MCF 10A (cell line): ENCODE data around the gene OR51L1. TPM values are rescaled to one million over a fixed set of nuclear protein-coding genes. Genes with fewer than 3 reads are reported as not detected.
"Not testable (repeated sequence)": the region's sequence is repeated elsewhere in the genome, so short reads cannot be mapped to it uniquely, and the experiment has no call there.

ENCODE experiments used
- Bru-seq: library from RNA; stranded (reverse); fragments of 400-500 nt; gene quantifications from one replicate; lab custom pipeline; 2021; lab: Mats Ljungman, UMichigan
- BruChase-seq, 2 experiments: library from RNA; stranded (reverse); fragments of 400-500 nt; gene quantifications; one replicate each; lab custom pipeline; 2021; lab: Mats Ljungman, UMichigan
- BruUV-seq: library from RNA; stranded (reverse); fragments of 400-500 nt; replicated peaks from 2 replicates; lab custom pipeline; 2021; lab: Mats Ljungman, UMichigan
- CTCF ChIA-PET: fragments of 300-600 bp; sonication (Branson Sonifier 250); formaldehyde crosslinking; extraction: SDS; loops from one replicate; lab custom pipeline; 2021; ENCODE audit warnings: antibody characterized with exemption, inconsistent platforms; lab: Yijun Ruan, JAX
- POLR2A ChIA-PET: fragments of 300-600, 350-650 bp; sonication (Branson Sonifier 250); formaldehyde crosslinking; extraction: SDS; loops from one replicate; lab custom pipeline; 2020; ENCODE audit warnings: antibody characterized with exemption, inconsistent platforms; lab: Yijun Ruan, JAX
- DNase-seq: peaks from one replicate; pipeline ENCODE4 v3.0.0-alpha.2; 2018; ENCODE audit not compliant: unreplicated experiment
- H3K27ac Mint-ChIP-seq: one replicate; pipeline ENCODE4 v1.8.0; 2022; ENCODE audit warnings: mild to moderate bottlenecking, low read depth, mixed read lengths; ENCODE audit not compliant: unreplicated experiment
- H3K27me3 Mint-ChIP-seq: one replicate; pipeline ENCODE4 v1.8.0; 2022; ENCODE audit warnings: mixed read lengths; ENCODE audit not compliant: insufficient read depth, unreplicated experiment
- H3K36me3 Mint-ChIP-seq: one replicate; pipeline ENCODE4 v1.8.0; 2022; ENCODE audit warnings: mild to moderate bottlenecking, moderate library complexity, mixed read lengths; ENCODE audit not compliant: insufficient read depth, unreplicated experiment
- H3K4me1 Mint-ChIP-seq: one replicate; pipeline ENCODE4 v1.8.0; 2022; ENCODE audit warnings: mixed read lengths; ENCODE audit not compliant: insufficient read depth, unreplicated experiment
- H3K4me3 Mint-ChIP-seq: one replicate; pipeline ENCODE4 v1.8.0; 2022; ENCODE audit warnings: mild to moderate bottlenecking, moderate library complexity, mixed read lengths; ENCODE audit not compliant: unreplicated experiment
- H3K9me3 Mint-ChIP-seq: one replicate; pipeline ENCODE4 v1.8.0; 2022; ENCODE audit warnings: mixed read lengths; ENCODE audit not compliant: unreplicated experiment
- intact Hi-C: fragments of 100-400 bp; cut with micrococcal nuclease; formaldehyde crosslinking; loops from 2 replicates; pipeline ENCODE4 v1.14.1; 2022
- long read RNA-seq: library from polyadenylated mRNA; stranded (forward); transcript quantifications from one replicate; pipeline ENCODE4 v2.0.0, GENCODE V29; 2022
- total RNA-seq: library from RNA; stranded (reverse); gene quantifications from 2 replicates; pipeline ENCODE4 v1.2.3, GENCODE V29; 2022
- TF ChIP-seq, protein P1 (sequence below): fragments of 200-600 bp; IDR thresholded peaks from one replicate; pipeline ENCODE4 v1.8.0; 2022; ENCODE audit warnings: antibody characterized with exemption, mild to moderate bottlenecking; ENCODE audit not compliant: unreplicated experiment

OR51L1 gene, protein sequence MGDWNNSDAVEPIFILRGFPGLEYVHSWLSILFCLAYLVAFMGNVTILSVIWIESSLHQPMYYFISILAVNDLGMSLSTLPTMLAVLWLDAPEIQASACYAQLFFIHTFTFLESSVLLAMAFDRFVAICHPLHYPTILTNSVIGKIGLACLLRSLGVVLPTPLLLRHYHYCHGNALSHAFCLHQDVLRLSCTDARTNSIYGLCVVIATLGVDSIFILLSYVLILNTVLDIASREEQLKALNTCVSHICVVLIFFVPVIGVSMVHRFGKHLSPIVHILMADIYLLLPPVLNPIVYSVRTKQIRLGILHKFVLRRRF
- not detected in 2 replicates for total RNA-seq
- Bru-seq, nascent RNA, result not detected
- not detected for BruChase-seq, experiment 1, labeled RNA remaining after a 6-hour chase
- BruChase-seq, experiment 2, labeled RNA remaining after a 2-hour chase, result not detected
- long read RNA-seq, result 0 reads

DNA sequence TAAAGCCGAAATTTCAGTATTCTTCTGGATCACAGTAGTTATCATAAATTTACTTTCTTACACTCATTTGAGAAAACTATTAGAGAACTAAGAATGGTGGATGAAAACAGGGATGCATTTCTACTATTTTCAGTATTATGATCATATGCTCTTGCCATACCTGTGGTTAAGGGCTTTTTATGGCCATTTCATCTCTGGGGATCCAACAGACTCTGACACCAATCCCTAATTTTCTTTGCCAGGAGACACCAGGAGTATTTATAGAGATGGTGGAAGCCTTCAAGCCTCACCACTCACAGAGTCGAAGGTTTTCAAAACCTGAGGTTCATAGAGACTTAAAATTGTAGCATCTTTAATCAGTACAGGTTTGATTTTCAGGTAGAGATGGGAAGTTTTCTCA, at the start of gene OR51L1:
OR51L1 (plus strand) TSS at position 301 of the 400 bp plus-strand sequence. CDS start 4,132 bp downstream, outside the sequence.
- Mint-ChIP-seq H3K36me3 (no peaks in the 10 kb centered on the region), H3K9me3 (no peaks in the 10 kb centered on the region), H3K27ac (no peak within 1 kb of the TSS), H3K27me3 (peaks cover 59% of the 10 kb centered on the region), H3K4me3 (no peak within 1 kb of the TSS), H3K4me1 (no peaks in the 10 kb centered on the region)
- intact Hi-C loops, result no loop called here
- BruUV-seq, result no TSS peak
- no peak for DNase-seq
- POLR2A ChIA-PET, result no interaction called here
- TF ChIP-seq, protein P1, sequence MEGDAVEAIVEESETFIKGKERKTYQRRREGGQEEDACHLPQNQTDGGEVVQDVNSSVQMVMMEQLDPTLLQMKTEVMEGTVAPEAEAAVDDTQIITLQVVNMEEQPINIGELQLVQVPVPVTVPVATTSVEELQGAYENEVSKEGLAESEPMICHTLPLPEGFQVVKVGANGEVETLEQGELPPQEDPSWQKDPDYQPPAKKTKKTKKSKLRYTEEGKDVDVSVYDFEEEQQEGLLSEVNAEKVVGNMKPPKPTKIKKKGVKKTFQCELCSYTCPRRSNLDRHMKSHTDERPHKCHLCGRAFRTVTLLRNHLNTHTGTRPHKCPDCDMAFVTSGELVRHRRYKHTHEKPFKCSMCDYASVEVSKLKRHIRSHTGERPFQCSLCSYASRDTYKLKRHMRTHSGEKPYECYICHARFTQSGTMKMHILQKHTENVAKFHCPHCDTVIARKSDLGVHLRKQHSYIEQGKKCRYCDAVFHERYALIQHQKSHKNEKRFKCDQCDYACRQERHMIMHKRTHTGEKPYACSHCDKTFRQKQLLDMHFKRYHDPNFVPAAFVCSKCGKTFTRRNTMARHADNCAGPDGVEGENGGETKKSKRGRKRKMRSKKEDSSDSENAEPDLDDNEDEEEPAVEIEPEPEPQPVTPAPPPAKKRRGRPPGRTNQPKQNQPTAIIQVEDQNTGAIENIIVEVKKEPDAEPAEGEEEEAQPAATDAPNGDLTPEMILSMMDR, result no peak
- CTCF ChIA-PET, result no interaction called here

DNA sequence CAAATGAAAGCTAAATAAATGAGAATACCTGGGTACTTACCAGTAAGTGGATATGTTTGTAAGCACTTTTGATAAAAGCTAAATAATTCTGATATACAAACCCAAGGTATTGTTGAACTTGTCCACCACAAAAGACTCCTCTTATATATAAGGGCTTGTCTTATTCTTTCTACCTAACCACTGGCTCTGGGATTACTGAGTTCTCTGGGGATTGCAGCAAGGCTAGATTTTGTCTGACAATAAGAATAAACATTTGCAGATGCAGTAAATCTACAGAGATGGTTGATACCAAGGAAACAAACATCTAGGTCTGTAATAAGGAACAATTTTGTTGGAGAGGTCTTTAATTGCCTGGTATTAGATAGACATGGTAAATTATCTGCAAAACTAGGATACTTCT, 47.1 kb upstream of the OR51L1 start, which contains the start of gene OR51A4:
OR51A4 (minus strand) TSS at position 101 of the 400 bp plus-strand sequence. CDS start 505 bp downstream, outside the sequence.
- ChIA-PET CTCF (no interaction called here), POLR2A (no interaction called here)
- Mint-ChIP-seq H3K27ac (no peak within 1 kb of the TSS), H3K4me1 (no peaks in the 10 kb centered on the region), H3K9me3 (no peaks in the 10 kb centered on the region), H3K36me3 (no peaks in the 10 kb centered on the region), H3K27me3 (peaks cover 10% of the 10 kb centered on the region), H3K4me3 (no peak within 1 kb of the TSS)
- intact Hi-C loops, result no loop called here
- no peak for DNase-seq
- no TSS peak for BruUV-seq
- TF ChIP-seq, protein P1, result no peak

DNA sequence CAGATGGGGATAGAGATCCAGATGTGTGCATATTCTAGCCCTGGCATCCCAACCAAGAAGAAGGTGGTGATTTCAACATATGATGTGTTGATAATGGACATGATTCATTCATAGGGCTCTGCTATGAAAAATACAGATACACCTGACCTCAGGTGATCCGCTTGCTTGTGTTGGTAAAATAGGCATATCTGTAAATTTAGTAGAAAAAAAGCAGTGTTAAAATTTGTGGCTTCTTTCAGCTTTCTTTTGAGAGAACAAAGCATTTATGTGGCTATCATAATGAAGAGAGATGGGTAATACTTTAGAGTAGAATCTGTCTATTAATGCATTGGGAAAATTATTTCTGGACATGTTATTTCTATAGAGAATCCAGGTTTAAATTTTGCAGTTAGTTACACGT, 39.0 kb upstream of the OR51L1 start, which contains the start of gene OR51A2:
OR51A2 (minus strand) TSS at position 101 of the 400 bp plus-strand sequence; CDS start at position 101, 0 bp downstream.
- POLR2A ChIA-PET, H3K4me1 Mint-ChIP-seq, CTCF ChIA-PET, H3K36me3 Mint-ChIP-seq, DNase-seq, intact Hi-C loops, H3K9me3 Mint-ChIP-seq, BruUV-seq, H3K4me3 Mint-ChIP-seq, H3K27ac Mint-ChIP-seq: not testable (repeated sequence)
- H3K27me3 Mint-ChIP-seq, result peaks cover 15% of the 10 kb centered on the region

DNA sequence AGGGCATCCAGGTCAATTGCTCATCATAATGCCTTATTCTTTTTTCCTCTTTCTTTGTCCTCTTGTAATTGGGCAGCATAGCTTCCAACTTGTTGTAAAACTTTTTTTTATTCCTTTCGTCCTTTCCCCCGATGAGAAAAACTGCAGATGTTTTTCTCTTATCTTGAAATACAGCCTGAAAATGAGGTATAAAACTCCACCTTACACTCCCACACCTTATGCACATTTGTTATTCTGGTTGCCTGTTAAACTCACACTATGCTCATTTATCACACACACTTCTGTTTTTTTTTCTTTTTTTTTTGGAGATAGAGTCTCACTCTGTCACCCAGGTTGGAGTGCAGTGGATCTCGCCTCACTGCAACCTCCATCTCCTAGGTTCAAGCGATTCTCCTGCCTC, 37.3 kb upstream of the OR51L1 start:
- Mint-ChIP-seq H3K4me1 (no peaks in the 10 kb centered on the region), H3K9me3 (peaks cover 8% of the 10 kb centered on the region), H3K36me3 (no peaks in the 10 kb centered on the region), H3K4me3 (no peak overlapping the region), H3K27ac (no peak overlapping the region), H3K27me3 (peaks cover 23% of the 10 kb centered on the region)
- intact Hi-C loops, result no loop called here
- TF ChIP-seq, protein P1, result no peak
- ChIA-PET POLR2A (no interaction called here), CTCF (no interaction called here)
- no peak for DNase-seq
- BruUV-seq, result no TSS peak
